Left lung (tissue), 10 donors: Measurements from ENCODE around the gene STEAP2. TPM values are rescaled to one million over a fixed set of nuclear protein-coding genes. Genes with fewer than 3 reads are reported as not detected.

Experiments
- ATAC-seq: fragments of 200-7000 bp; cut with Tn5 transposase; one replicate; pipeline ENCODE4 v1.9.1; 2020; ENCODE audit warnings: moderate library complexity
- DNase-seq, 4 donors: peaks; one replicate each; pipeline ENCODE4 v3.0.0-alpha.2; 2013 to 2020
- H3K27ac ChIP-seq, 2 donors: fragments of 200-600 bp; sonication (generic) in 1 of 2; one replicate each; pipeline versions ENCODE4 v1.5.0 to v1.8.0; 2020 to 2021
- H3K27me3 ChIP-seq, 2 donors: fragments of 200-600 bp; sonication (generic) in 1 of 2; one replicate each; pipeline versions ENCODE4 v1.5.0 to v1.8.0; 2020 to 2021
- H3K36me3 ChIP-seq, 2 donors: fragments of 200-600 bp; sonication (generic) in 1 of 2; one replicate each; pipeline versions ENCODE4 v1.5.0 to v1.8.0; 2020 to 2021
- H3K4me1 ChIP-seq, 2 donors: fragments of 200-600 bp; one replicate each; pipeline ENCODE4 v1.8.0; 2021
- H3K4me3 ChIP-seq, 2 donors: fragments of 200-600 bp; sonication (generic) in 1 of 2; one replicate each; pipeline versions ENCODE4 v1.5.0 to v1.8.0; 2020 to 2021; ENCODE audit warnings: mild to moderate bottlenecking in 1 of 2
- H3K9me3 ChIP-seq, 2 donors: fragments of 200-600 bp; sonication (generic) in 1 of 2; one replicate each; pipeline versions ENCODE4 v1.5.0 to v1.8.0; 2020 to 2021
- intact Hi-C, 2 donors: fragments of 100-400 bp; cut with DNase I; formaldehyde crosslinking; loops; one replicate each; pipeline versions ENCODE4 v1.11.2 to v1.14.2; 2022
- polyA plus RNA-seq, 6 donors: library from polyadenylated mRNA; unstranded; fragments of 120-200 nt; gene quantifications; one replicate each; pipeline ENCODE4 v1.2.1, GENCODE V29; 2013; ENCODE audit not compliant: insufficient read length in 6 of 6
- total RNA-seq, 2 donors: library from RNA; stranded (reverse); fragmentation: NEBNext Ultra II Directional; extraction: Animal tissue kit (Norgen Biotek cat#: 25700); gene quantifications; one replicate each; pipeline ENCODE4 v1.2.1, GENCODE V29; 2021
- TF ChIP-seq, protein P1 (sequence below), 2 donors: fragments of 200-600 bp; sonication (generic) in 1 of 2; IDR thresholded peaks; one replicate each; pipeline versions ENCODE4 v1.5.0 to v1.8.0; 2021; ENCODE audit warnings: antibody characterized with exemption in 2 of 2
- donor health status: DM: no; HTN: yes; CAD: no.
- donor health status: DM: no; HTN: no; CAD: no.

STEAP2 gene
- total and polyA plus RNA-seq, 8 donors, result 5.8 to 24.6 (median 7.1) TPM

DNA sequence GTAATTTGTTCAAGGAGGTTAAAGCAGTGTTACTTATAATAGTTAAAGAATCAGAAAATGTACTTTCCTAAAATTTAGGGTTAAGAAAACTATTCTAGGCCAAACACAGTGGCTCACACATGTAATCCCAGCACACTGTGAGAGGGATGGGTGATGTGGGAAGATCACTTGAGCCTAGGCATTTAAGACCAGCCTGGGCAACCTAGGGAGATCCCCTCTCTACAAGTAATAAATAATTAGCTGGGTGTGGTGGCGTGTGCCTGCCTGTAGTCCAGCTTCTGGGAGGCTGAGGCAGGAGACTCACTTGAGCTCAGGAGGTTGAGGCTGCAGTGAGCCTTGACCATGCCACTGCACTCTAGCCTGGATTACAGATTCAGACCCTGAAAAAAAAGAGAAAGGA, 3.6 kb upstream of the STEAP2 start:
- H3K4me3 ChIP-seq, result no peak overlapping the region
- no peaks in the 10 kb centered on the region for H3K36me3 ChIP-seq
- H3K27ac ChIP-seq, result no peak overlapping the region
- DNase-seq, result no peak
- TF ChIP-seq, protein P1, sequence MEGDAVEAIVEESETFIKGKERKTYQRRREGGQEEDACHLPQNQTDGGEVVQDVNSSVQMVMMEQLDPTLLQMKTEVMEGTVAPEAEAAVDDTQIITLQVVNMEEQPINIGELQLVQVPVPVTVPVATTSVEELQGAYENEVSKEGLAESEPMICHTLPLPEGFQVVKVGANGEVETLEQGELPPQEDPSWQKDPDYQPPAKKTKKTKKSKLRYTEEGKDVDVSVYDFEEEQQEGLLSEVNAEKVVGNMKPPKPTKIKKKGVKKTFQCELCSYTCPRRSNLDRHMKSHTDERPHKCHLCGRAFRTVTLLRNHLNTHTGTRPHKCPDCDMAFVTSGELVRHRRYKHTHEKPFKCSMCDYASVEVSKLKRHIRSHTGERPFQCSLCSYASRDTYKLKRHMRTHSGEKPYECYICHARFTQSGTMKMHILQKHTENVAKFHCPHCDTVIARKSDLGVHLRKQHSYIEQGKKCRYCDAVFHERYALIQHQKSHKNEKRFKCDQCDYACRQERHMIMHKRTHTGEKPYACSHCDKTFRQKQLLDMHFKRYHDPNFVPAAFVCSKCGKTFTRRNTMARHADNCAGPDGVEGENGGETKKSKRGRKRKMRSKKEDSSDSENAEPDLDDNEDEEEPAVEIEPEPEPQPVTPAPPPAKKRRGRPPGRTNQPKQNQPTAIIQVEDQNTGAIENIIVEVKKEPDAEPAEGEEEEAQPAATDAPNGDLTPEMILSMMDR (IDR thresholded peaks at IDR 0.05), result no peak
- peaks cover 4 to 39% of the 10 kb centered on the region in 2 donors for H3K27me3 ChIP-seq
- peaks cover 0 to 7% of the 10 kb centered on the region in 2 donors for H3K4me1 ChIP-seq
- intact Hi-C loops, result no loop called here
- ATAC-seq, result no peak
- no peaks in the 10 kb centered on the region for H3K9me3 ChIP-seq

DNA sequence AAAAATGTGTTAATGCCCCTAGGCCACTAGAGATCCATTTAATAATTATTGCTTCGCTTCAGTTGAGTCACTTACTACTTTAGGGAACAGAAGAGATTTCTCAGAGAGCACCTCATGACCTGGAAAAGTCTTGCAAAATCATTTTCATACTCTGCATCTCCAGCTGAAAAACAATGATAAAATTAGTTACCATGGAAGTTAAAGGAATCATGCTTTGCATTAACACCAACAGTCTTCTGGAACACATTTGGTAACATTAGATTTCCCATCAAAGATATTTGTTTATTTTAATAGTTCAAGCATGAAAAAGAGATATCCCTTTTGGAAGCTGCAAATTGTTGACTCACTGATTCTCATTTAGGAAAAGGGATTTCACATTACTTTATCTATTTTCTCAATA, 1.8 kb upstream of the STEAP2 start:
- peaks cover 0 to 7% of the 10 kb centered on the region in 2 donors for H3K4me1 ChIP-seq
- TF ChIP-seq, protein P1 (IDR thresholded peaks at IDR 0.05), result no peak
- peaks cover 4 to 57% of the 10 kb centered on the region in 2 donors for H3K27me3 ChIP-seq
- H3K4me3 ChIP-seq, result no peak overlapping the region
- ATAC-seq (no peak), DNase-seq (peak in 2 of 4 donors; percentile 55 to 71)
- intact Hi-C loops, result no loop called here
- H3K36me3 ChIP-seq, result no peaks in the 10 kb centered on the region
- no peak overlapping the region for H3K27ac ChIP-seq
- no peaks in the 10 kb centered on the region for H3K9me3 ChIP-seq

DNA sequence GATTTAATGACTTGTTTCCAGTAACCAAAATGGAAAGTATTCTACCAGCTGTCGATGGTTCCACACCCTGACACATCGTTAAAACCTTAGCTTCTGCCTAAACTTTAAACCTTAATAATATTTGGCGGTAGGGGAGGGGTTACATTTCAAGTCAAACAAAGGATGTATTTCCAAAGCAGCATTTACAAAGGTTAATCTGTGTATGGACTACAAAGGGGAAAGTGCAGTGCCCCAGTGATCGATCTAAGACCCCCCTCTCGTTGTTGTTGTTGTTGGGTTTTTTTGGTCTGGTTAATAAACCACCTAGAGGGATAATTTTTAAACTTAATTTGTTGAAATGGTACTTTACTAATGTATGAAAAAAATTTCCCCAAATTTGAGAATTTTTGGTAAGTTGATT, 1.1 kb upstream of the STEAP2 start:
- Histone ChIP-seq H3K36me3 (no peaks in the 10 kb centered on the region), H3K27ac (peak overlapping the region in 1 of 2 donors; percentile 78), H3K9me3 (no peaks in the 10 kb centered on the region), H3K4me1 (peaks cover 0 to 7% of the 10 kb centered on the region in 2 donors), H3K4me3 (no peak overlapping the region), H3K27me3 (peaks cover 4 to 57% of the 10 kb centered on the region in 2 donors)
- no peak for ATAC-seq
- TF ChIP-seq, protein P1 (IDR thresholded peaks at IDR 0.05), result no peak
- no peak for DNase-seq
- intact Hi-C loops, result no loop called here

DNA sequence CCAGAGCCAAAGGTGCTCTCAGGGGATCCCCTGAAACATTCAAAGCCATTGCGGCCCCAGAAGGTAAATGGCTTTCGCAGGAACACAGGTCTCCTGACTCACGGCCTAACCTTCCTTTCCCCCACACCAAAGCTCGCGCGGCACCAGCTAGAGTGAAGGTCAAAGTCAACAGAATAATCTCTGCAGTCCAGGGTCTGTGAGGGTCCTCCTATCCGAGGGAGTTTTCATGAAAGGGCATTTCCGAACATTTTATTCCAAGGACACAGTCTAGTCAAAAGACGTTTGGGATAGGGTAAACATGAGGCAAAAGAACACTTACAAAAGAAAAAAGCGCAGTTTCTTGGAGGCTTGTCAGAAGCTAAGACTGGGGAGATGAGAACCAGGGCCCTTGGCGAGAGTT, 559 bp upstream of the STEAP2 start:
- Histone ChIP-seq H3K4me1 (peaks cover 0 to 7% of the 10 kb centered on the region in 2 donors), H3K4me3 (peak overlapping the region; percentile 48 to 51), H3K9me3 (no peaks in the 10 kb centered on the region), H3K36me3 (no peaks in the 10 kb centered on the region), H3K27ac (peak overlapping the region; percentile 46 to 78), H3K27me3 (peaks cover 4 to 57% of the 10 kb centered on the region in 2 donors)
- no peak for DNase-seq
- peak; percentile 2 for ATAC-seq
- TF ChIP-seq, protein P1 (IDR thresholded peaks at IDR 0.05), result no peak
- intact Hi-C loops, result no loop called here

DNA sequence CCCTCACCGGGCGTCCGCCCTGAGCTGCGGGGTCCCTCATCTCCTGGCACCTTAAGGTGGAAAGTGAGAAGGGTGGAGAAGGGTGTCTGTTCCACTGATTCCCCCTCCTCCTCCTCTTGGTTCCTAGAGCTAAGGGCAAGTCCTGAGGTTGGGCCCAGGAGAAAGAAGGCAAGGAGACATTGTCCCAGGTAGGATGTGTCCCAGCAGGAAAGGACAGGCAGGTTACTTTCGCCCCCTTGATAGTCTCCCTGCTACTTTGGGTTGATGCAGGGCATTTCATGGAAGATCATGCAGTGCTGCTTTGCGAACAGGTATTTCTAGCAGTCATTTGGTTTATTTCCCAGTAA, 582 bp downstream of the STEAP2 start:
- Histone ChIP-seq H3K27me3 (peaks cover 4 to 57% of the 10 kb centered on the region in 2 donors), H3K4me1 (peaks cover 0 to 7% of the 10 kb centered on the region in 2 donors), H3K27ac (peak overlapping the region; percentile 72 to 78), H3K4me3 (peak overlapping the region; percentile 48 to 51), H3K36me3 (no peaks in the 10 kb centered on the region), H3K9me3 (no peaks in the 10 kb centered on the region)
- DNase-seq, result no peak
- intact Hi-C loops, result no loop called here
- TF ChIP-seq, protein P1 (IDR thresholded peaks at IDR 0.05), result no peak
- ATAC-seq, result no peak
